ENCODE data around the gene LITAFD. TPM values are rescaled to one million over a fixed set of nuclear protein-coding genes. Genes with fewer than 3 reads are reported as not detected.

Gene LITAFD
- polyA plus RNA-seq, 12 donors = 0.23 TPM; not detected in 11

DNA sequence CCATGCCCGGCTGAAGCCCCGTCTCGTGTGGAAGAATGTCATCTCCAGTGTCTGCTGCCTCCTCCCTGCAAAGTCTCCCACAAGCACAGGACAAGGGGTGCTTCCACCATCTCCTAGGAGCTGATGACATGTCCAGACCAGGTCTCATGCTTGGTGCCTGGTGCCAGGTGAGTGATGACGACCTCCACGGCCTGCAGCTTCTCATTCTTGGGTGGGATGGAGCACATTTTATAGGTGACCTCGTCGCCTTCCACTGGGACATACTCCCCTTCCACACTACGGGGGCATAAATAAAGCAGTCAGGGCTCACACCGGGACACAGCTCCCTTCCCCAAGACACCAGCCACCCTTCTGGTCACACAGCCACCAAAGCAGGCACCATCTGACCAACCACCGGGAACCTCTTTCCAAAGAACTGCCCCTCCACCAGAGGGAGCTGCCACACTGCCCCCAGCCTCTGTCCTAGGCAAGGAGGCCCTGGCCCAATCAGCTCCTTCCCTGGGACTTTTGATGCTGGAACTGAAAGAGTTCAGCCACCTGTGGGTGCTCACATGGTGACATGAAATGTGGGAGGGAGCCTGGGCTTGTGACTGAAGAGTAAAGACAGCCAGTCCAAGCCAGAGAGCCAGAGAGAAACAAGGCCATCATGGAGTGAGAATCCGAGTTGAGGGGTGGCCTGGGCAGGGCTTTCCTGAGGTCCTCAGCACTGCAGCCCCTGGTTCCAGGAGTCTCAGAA, 26.9 kb upstream of the LITAFD start:
- no peak for DNase-seq

DNA sequence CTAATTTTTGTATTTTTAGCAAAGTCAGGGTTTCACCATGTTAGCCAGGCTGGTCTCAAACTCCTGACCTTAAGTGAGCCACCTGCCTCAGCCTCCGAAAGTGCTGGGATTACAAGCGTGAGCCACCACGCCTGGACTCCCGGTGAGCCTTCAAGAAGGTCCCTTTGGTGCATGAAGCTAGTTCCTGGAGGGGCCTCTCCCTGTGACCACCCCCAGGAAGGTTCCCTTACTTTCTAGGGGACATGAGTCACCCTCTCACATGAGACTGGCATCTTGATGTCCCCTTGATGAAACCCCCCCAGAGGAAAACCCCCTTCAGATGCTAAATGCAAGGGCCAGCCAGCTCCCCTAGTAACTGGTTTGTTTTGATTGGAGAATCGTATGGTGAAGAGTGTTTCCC, 26.2 kb upstream of the LITAFD start:
- no peak for DNase-seq

DNA sequence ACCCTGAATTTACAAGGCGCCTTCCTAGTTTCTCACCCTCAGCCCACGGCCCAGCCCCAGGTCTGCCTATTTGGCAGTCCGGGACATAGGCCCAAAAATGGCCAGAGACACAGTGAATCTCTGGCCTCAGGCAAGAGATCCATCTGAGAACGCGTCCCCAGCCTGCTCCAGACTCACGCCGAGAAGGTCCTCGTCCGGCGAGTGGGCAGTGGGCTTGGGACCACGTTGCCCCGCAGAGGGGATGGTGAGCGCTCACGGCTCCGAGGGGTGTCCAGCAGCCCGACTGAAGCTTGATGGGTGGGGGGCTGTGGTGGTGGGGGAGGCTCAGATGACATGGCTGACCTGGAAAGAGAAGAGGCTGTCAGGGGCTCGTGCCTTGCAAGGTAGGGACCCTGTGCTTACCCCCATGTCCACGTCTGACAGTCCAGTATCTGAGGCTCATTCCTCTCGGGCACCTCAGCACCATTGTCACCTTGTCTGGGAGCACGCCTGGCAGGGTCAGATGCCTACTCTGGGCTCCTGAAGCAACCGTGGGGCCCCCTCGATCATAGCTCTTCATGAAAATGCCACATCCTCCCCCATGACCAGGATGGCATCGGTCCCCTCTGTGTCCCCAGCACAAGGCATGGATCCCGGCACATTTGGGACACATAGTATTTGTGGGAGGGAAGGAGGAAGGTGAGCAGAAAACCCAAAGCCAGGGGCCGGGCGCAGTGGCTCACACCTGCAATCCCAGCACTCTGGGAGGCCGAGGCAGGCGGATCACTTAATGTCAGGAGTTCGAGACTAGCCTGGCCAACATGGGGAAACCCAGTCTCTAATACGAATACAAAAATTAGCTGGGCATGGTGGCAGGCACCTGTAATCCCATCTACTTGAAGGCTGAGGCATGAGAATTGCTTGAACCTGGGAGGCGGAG, 22.9 kb upstream of the LITAFD start:
- DNase-seq = no peak

DNA sequence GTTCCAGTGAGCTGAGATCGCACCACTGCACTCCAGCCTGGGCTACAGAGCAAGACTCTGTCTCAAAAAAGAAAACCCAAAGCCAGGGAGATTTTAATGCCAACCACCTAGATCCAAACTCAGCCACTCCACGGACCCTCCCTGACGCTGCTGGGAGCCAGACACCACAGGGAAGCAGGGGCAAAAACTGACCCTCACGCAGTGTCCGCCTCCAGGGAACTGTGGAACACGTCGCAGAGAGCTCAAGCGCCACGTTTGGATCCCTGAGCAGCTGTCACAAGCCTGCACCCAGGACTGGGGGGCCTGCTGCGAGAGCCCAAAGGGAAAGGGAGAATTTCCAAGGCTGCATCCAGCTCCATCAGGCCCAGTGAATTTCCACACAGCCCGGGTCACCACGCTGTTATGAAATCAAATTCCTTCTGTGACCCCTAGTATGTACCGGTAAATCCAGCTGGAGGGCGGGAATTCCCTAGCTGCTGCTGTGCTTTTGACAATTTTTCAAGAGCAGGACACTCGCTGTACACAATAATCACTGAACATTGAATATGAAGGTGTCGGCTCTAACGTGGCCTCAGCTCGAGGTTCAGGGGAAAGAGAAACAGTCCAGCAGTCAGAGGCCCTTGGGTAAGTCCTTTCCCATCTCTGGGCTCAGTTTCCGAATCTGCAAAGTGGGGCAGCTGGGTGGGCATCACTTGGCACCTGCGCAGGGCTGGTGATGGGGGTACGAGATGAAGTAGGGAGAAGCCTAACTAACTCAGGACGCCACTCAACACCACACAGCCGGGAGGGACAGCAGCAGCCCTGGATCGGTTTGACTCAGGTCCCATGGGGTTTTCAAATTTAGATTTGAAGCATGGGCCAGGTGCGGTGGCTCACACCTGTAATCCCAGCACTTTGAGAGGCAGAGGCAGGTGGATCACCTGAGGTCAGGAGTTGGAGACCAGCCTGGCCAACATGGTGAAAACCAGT, 22.0 kb upstream of the LITAFD start:
- no peak for DNase-seq

DNA sequence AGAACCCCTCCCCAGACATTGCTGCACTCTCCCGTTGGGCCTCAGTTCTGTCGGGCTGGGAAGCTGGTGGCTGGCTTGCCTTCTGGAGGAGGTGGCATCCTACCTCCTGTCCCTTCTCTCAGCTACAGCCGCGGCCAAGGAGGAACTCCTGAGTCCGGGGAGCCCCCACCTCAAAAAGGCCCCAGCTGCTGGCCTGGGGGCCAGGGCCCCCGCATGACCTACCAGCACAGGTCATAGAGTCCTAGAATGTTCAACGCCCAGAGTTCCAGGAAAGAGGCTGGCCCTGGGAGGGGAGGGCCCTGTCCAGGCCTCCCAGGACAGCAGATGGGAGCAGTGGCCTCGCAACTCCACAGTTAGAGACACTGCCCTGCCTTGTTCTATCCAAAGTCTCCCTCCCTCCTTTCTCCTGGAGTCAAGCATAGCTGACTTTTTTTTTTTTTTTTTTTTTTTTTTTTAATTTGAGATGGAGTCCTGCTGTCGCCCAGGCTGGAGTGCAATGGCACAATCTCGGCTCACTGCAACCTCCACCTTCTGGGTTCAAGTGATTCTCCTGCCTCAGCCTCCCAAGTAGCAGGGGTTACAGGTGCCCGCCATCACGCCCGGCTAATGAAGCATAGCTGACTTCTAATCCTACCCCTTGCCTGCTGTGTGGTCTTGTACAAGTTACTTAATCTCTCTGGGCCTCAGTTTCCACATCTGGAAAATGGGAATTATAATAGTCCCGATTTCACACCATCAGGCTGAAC, 20.4 kb upstream of the LITAFD start:
- DNase-seq = no peak

DNA sequence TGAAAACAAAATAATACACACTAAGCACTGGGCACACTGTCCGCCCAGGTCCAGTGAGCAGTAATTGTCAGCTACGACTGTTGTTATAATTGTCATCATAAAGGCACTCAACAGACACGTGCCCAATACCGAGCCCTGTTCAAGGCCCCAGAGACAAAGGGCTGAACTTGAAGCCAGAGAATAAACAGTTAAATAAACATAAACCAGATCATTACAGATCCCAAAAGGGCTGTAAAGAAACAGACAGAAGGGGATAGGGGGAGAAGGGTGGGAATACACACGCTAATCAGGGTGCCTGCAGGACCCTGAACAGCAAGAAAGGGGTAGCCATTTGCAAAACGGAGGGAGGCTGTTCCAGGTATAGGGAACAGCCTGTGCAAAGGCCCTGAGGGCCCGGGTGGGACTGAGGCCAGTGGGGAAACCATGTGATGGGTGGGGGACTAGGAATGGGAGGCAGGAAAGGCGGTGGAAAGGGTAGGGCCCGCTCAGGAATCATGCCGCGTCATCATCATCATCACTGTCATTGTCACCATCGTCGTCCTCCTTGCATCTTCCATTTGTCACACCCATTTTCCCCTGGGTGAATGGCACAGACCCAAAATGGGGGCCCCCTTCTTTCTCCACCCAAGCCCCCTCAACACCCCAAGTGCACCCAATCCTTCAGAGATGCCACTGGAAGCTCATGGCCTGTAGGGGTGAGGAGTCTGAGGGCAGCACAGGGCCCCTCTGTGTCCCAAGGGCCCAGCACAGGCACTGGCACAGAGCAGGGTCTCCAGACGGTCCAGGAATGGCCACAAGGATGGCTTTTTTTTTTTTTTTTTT, 19.6 kb upstream of the LITAFD start:
- no peak for DNase-seq

DNA sequence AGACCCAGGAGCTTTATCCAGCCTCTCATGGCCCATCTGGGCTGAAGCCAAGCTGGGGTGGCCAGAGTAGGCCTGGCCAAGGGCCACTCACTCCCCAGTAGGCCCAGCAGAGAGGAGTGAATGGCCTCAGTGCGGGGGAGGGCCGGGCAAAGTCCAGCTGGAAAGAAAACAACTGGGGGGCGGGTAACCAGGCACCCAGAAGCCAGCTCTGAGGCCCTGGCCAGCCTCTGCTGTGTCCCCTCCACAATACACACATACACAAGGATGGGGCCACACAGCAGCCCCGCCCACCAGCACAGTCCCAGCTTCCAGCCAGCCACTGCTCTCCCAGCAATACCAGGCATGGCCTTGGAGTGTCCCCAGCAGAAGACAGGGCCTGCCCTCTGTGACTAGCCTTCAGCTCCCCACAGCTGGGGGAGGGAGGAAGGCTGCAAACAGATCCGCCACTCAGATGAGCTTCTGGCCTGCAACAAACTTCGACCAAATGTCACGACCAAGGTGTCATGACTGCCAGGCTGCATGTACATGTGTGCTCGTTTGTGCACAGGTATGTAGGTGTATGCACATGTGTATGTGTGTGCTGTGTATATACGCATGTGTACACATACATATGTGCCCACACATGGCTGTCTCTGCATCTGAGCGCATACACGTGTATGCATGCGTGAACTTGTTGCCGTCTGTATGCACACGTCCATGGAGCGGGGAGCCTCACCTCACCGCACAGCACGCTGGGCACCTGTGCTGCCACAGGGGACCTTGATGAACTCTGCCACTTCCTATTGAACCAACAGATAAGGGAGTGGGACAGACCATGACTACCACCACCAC, 18.3 kb upstream of the LITAFD start:
- no peak for DNase-seq

DNA sequence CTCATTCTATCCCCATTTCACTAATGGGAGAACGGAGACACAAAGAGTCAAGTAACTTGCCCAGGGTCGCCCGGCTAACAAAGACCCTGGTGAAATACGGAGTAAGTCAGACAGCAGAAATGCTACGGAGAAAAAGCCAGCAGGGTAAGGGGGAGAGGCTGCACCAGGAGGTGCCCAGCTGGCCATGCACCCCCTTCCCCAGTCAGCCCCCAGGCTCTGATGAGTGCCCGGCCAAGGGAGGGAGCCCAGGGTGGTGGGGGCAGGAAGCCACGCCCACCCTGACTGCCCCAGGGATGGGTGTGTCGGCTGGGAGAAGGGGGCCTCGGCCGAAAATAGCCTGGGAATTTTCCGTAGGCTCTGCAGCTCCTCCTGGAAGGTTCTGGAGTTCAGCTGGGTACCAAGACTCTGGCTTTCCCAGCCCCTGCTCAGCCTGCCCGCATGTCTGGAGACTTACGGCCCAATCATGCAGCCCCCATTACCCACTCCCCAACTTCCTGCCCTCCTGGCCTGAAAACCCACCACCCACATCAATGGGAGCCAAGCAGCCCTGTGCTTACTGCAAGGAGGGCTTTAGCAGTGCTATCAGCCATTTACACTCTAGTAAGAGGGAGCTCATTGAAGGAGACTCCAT, 17.6 kb upstream of the LITAFD start:
- DNase-seq = no peak

DNA sequence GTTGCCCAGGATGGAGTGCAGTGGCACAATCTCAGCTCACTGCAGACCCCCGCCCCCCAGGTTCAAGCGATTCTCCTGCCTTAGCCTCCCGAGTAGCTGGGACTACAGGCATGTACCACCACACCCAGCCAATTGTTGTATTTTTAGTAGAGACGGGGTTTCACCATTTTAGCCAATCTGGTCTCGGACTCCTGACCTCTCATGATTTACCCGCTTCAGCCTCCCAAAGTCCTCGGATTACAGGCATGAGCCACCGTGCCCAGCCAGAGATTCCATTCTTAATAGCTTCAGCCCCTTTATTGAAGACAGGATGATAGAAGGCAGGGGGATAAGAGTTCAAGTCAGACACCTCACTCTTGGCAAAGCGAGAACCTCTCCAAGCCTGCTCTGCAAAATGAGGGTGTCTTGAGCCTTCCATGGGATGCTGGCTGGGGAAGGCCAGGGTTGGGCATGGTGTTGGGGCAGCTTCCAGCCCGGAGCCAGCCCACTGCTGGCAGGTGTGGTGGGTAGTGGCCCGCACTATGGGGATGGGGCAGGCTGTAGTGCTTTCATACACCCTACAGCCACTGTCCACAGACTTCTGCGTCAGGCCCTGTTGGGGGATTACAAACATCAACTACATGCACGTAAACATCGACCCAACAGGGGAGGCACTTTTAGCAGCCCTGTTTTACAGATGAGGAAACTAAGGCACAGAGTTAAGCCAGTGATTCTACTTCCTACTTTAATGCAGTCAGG, 16.8 kb upstream of the LITAFD start:
- no peak for DNase-seq

DNA sequence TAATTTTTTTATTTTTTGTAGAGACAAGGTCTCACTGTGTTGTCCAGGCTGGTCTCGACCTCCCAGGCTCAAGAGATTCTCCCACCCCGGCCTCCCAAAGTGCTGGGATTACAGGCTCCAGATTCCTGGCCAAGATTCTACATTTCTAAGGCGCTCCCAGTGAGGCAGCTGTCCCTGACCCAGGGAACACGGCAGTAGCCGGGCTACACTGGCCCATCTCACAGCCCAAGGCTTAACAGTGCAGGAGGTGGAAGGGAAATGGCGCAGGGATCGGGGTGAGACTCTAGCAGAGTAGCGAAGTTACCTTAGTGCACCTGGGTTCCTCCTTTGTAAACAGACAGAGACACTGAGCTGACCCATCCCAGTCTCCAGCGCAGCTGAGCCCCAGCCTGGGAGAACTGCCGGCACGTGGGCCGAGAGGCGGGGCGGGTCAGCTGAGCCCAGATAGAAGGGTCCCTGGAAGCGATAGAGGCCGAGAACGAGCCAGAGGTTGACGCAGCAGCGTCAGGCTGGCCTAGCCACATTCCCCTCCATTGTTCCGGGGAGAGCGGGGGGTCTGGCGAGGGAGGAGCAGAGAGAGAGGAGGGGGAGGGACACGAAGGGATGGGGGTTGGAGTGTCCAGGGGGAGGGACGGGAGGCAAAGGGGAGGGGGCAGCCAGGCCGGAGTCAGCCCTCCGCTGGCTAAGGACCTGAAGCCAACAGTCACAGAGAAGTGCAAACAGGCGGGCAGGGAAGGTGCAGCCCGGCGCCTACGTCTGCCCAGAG, 15.8 kb upstream of the LITAFD start:
- peak; percentile 70 for DNase-seq

DNA sequence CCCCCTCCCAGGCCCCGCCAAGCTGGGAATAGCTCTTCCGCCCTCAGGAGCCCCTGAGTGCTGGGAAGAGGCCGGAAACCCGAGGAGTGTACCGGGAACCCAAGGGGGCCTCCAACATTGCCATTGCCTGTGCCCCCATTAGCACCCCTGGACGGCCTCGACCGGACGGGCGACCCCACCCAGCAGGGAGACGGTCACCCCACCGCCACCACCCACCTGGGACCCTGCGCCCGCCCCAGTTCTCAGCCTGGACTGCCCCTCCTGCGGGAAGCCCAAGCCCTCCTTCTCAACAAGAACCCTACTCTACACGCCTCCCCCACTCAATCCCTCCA, 15.3 kb upstream of the LITAFD start:
- DNase-seq = no peak

DNA sequence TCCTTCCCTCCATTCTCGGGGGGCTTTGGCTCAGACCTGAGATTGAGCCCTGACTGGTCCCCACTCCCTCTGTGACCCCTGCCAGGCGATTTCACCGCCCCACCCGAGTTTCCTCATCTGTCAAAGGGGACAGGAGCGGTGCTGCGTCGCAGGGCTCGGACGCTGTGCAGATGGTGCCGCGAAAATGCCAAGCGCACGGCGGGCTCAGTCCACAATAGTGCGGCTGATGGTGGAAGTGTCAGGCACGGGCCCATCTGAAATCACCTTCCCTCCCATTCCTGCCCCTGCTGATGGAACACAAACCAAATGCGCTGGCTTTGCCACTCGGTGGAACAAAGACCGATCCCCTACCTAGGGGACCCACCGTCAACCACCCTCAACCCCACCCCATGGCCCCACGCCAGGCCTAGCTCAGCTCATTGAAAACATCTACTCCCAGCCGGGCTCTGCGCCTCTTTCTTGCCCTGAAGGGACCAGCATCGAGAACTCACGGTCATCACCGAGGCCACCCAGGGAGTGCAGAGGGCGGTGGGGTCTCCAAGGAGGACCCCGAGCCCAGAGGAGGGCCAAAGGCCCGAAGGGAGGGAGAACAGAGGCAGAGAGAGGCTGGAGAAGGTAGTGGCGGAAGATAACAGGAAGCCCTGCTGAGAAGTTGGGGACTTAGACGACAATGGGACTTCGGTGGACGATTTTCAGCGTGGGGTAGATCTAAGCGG, 14.8 kb upstream of the LITAFD start:
- DNase-seq = no peak

DNA sequence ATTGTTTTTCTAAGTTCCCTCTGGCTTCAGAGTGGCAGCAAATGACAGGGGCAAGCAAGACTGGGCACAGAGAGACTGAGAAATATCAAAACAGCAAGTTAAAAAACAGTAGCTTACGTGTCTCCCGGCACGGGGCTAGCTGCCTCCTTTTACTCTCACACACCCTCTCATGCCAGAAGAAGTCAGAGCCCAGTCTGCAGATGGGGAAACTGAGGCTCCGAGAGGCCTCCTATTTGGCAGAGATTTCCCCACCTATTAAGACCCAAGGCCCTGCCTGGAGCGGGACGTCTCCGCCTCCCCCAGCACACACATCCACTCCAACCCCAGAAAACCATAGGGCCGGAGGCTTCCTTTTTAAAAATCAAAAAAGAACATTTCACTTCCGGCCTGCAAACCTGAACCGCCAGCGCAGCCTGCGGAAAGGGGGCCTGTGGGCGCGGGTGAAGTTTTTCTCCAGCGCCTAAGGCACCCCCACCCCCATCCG, 14.2 kb upstream of the LITAFD start:
- DNase-seq = no peak

DNA sequence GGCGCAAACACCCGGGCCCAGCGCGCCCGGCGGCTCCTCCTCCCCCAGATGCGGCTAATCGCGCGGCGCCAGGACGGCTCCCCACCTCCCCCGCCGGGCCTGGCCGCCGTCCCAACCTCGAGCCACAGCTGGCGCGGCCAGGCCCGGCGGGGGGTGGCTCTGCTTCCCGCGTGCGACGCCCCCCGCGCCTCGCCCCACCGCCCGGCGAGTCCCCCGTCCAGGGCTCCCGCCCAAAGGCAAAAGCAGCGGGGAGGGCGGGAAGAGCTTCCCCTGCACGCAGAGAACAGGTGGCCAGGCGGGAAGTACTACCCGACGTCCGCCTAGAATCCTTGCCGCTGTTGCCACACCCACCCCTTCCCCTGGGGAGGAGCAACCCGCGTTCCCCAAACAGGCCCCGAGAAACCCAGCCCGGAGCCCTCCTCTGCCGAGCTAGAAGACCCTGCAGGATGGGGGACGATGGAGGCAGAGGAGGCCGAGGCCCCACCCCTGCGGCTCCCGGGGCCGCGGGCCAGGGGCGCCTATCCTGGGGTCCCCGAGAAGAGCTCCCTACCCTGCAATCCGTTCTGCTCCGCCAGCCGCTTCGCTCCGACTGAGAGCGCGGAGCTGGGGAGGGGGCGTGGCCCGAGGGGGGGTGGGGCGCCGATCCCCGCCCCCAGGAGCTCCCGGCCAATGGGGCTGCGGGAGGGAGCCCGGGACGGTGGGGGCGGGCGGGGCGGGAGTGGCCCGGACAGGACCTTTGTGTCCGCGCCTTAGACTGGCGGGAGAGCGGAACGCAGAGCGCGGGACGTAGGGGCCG, 13.5 kb upstream of the LITAFD start, which contains the start of gene CARHSP1:
TSS of gene CARHSP1 (minus strand) at position 591 of the 796 bp plus-strand sequence. CDS start 9,678 bp downstream, outside the sequence.
- peak; percentile 90 for DNase-seq

DNA sequence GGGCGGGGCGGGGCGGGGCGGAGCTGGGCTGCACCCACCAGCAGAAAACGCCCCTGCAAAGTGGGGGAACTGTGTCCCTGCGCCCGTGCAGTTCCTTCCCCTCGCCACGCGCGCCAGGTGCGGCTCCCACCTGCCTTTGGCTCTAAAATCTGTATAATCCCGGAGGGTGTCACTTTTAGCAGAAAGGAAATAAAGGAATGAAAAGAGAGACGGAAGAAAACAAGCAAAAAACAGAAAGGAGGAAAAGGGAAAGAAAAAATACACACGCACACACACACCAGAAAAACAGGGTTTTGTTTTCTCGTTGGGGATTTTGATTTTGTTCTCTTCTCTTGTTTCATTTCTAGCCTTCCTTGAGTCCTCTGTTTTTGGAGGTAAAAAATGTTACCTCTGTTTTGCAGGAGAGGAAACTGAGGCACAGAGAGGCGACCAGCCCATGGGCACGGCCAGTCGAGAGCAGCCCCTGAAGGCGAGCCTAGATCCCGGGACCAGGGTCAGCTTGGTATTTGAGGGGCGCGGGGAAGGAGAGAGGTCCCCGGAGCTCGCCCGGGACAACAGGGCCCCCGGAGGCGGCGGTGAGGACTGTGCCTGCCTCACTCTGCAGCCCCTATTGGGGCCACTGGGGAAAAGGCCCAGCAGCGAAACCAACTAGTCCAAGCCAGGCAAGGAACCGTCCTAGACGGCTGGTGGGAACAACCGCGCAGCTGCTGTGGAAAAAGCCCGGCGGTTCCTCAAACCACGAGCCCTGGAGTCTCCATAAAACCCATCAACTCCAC, 12.8 kb upstream of the LITAFD start:
- DNase-seq = no peak
